Mesenchymal stem cell (in vitro differentiated cells and primary cell): ENCODE results near the gene HORMAD2.

ENCODE experiments used
- DNase-seq: peaks from one replicate; pipeline ENCODE4 v3.0.0-alpha.2; 2013
- H2AFZ ChIP-seq: one replicate; pipeline ENCODE4 v1.6.1; 2013; ENCODE audit warnings: low read depth, mild to moderate bottlenecking, control low read depth, inconsistent platforms, low read length, moderate library complexity
- H2AK5ac ChIP-seq: 2 replicates; pipeline ENCODE4 v1.6.1; 2013; ENCODE audit warnings: low read length, moderate library complexity, mild to moderate bottlenecking, inconsistent platforms; ENCODE audit not compliant: severe bottlenecking
- H2BK120ac ChIP-seq: one replicate; pipeline ENCODE4 v1.6.1; 2013; ENCODE audit warnings: low read depth, mild to moderate bottlenecking, inconsistent platforms, low read length, moderate library complexity
- H2BK12ac ChIP-seq, 2 experiments: one replicate each; pipeline ENCODE4 v1.6.1; 2013; ENCODE audit warnings: inconsistent platforms in 2 of 2, low read length in 2 of 2, mild to moderate bottlenecking in 2 of 2, moderate library complexity in 2 of 2, control low read depth in 1 of 2
- H2BK15ac ChIP-seq: one replicate; pipeline ENCODE4 v1.6.1; 2013; ENCODE audit warnings: mild to moderate bottlenecking, low read depth, inconsistent platforms; ENCODE audit not compliant: poor library complexity, severe bottlenecking
- H2BK5ac ChIP-seq: 2 replicates; pipeline ENCODE4 v1.6.1; 2013; ENCODE audit warnings: low read depth, mild to moderate bottlenecking, low read length, control low read depth, inconsistent platforms; ENCODE audit not compliant: poor library complexity, severe bottlenecking
- H3K14ac ChIP-seq, 2 experiments: one replicate each; pipeline ENCODE4 v1.6.1; 2013; ENCODE audit warnings: inconsistent platforms in 2 of 2, low read length in 2 of 2, control low read depth in 1 of 2, mild to moderate bottlenecking in 1 of 2, moderate library complexity in 1 of 2
- H3K18ac ChIP-seq, 2 experiments: one replicate each; pipeline ENCODE4 v1.6.1; 2013; ENCODE audit warnings: inconsistent platforms in 2 of 2, low read length in 2 of 2, control low read depth in 1 of 2, low read depth in 1 of 2, mild to moderate bottlenecking in 1 of 2
- H3K23ac ChIP-seq, 2 experiments: one replicate each; pipeline ENCODE4 v1.6.1; 2013; ENCODE audit warnings: inconsistent platforms in 2 of 2, low read length in 2 of 2, mild to moderate bottlenecking in 2 of 2, moderate library complexity in 2 of 2, control low read depth in 1 of 2
- H3K27ac ChIP-seq: 2 replicates; pipeline ENCODE4 v1.5.1; 2013; ENCODE audit warnings: mild to moderate bottlenecking, moderate library complexity, low read length, control low read depth, inconsistent platforms; ENCODE audit not compliant: poor library complexity, severe bottlenecking
- H3K27me3 ChIP-seq, 2 experiments: 2 replicates each; pipeline versions ENCODE4 v1.6.1 to v1.7.0; 2013; ENCODE audit warnings: low read length in 2 of 2, mild to moderate bottlenecking in 2 of 2, moderate library complexity in 2 of 2, control low read depth in 1 of 2, inconsistent platforms in 1 of 2; ENCODE audit not compliant: control insufficient read depth in 1 of 2, insufficient read depth in 1 of 2
- H3K36me3 ChIP-seq, 2 experiments: 2 replicates each; pipeline versions ENCODE4 v1.6.1 to v1.7.0; 2013; ENCODE audit warnings: low read length in 2 of 2, control low read depth in 1 of 2, inconsistent platforms in 1 of 2, low read depth in 1 of 2, mild to moderate bottlenecking in 1 of 2; ENCODE audit not compliant: insufficient read depth in 2 of 2, control insufficient read depth in 1 of 2
- H3K4ac ChIP-seq, 2 experiments: one replicate each; pipeline ENCODE4 v1.6.1; 2013; ENCODE audit warnings: inconsistent platforms in 2 of 2, low read length in 2 of 2, mild to moderate bottlenecking in 2 of 2, moderate library complexity in 2 of 2, control low read depth in 1 of 2, low read depth in 1 of 2
- H3K4me1 ChIP-seq: 2 replicates; pipeline ENCODE4 v1.6.1; 2013; ENCODE audit warnings: low read depth, low read length, control low read depth; ENCODE audit not compliant: control insufficient read depth, insufficient read depth
- H3K4me2 ChIP-seq: 2 replicates; pipeline ENCODE4 v1.6.1; 2013; ENCODE audit warnings: low read length, mild to moderate bottlenecking, inconsistent platforms; ENCODE audit not compliant: poor library complexity, severe bottlenecking
- H3K4me3 ChIP-seq, 2 experiments: 2 replicates each; pipeline versions ENCODE4 v1.5.1 to v1.7.0; 2013; ENCODE audit warnings: low read length in 2 of 2, mild to moderate bottlenecking in 2 of 2, control low read depth in 1 of 2, low read depth in 1 of 2; ENCODE audit not compliant: insufficient read depth in 1 of 2
- H3K79me1 ChIP-seq: replicated peaks from 2 replicates; pipeline ENCODE4 v1.6.1; 2013; ENCODE audit warnings: mild to moderate bottlenecking, control low read depth, low read length, inconsistent platforms; ENCODE audit not compliant: poor library complexity, severe bottlenecking
- H3K9ac ChIP-seq: 2 replicates; pipeline ENCODE4 v1.7.0; 2013; ENCODE audit warnings: mild to moderate bottlenecking, low read length, moderate library complexity
- H3K9me3 ChIP-seq: 2 replicates; pipeline ENCODE4 v1.7.0; 2013; ENCODE audit warnings: mild to moderate bottlenecking, low read length; ENCODE audit not compliant: control insufficient read depth
- H4K8ac ChIP-seq: one replicate; pipeline ENCODE4 v1.6.1; 2013; ENCODE audit warnings: inconsistent platforms, mild to moderate bottlenecking, low read length, moderate library complexity
- H4K91ac ChIP-seq: one replicate; pipeline ENCODE4 v1.6.1; 2013; ENCODE audit warnings: mild to moderate bottlenecking, low read length, inconsistent platforms
- WGBS: methylation state at CpG from one replicate; pipeline ENCODE4 v1.1.7; 2013; ENCODE audit warnings: mixed read lengths; 5-methylcytosine and 5-hydroxymethylcytosine counted together

The HORMAD2 gene

GRCh38 chr22:30180616-30181015, 100.4 kb downstream of the HORMAD2 start:
- Histone ChIP-seq H2BK5ac (no peak overlapping the region), H3K9ac (no peak overlapping the region)
- no peak for DNase-seq

GRCh38 chr22:30181459-30182349, 101.4 kb downstream of the HORMAD2 start:
- WGBS = 87% methylated on average over 4 of the region's 7 CpGs
- H3K14ac ChIP-seq = no peak overlapping the region
- no peak overlapping the region for H2BK15ac ChIP-seq
- H3K23ac ChIP-seq = no peak overlapping the region
- H4K8ac ChIP-seq = no peak overlapping the region
- no peak overlapping the region for H2AFZ ChIP-seq
- H3K18ac ChIP-seq = no peak overlapping the region
- H3K9me3 ChIP-seq = no peaks in the 10 kb centered on the region
- H2BK5ac ChIP-seq = no peak overlapping the region
- H3K36me3 ChIP-seq = no peaks in the 10 kb centered on the region
- H3K79me1 ChIP-seq = no peaks in the 10 kb centered on the region
- peak overlapping the region in 1 of 2 experiments; percentile 54 for H2BK12ac ChIP-seq
- peak overlapping the region; percentile 33 for H2AK5ac ChIP-seq
- H3K4me1 ChIP-seq = peaks cover 9% of the 10 kb centered on the region
- H3K4me3 ChIP-seq = no peak overlapping the region
- H2BK120ac ChIP-seq = no peak overlapping the region
- DNase-seq = no peak
- H3K9ac ChIP-seq = no peak overlapping the region
- H3K4ac ChIP-seq = no peak overlapping the region
- H3K27ac ChIP-seq = peak overlapping the region; percentile 77
- no peak overlapping the region for H4K91ac ChIP-seq
- no peaks in the 10 kb centered on the region for H3K27me3 ChIP-seq
- no peak overlapping the region for H3K4me2 ChIP-seq

More at GRCh38 chr22:30180616-30181015, 100.4 kb downstream of the HORMAD2 start:
- no peak overlapping the region for H2BK120ac ChIP-seq
- no peak overlapping the region for H3K4ac ChIP-seq
- H3K27me3 ChIP-seq = no peaks in the 10 kb centered on the region
- no peak overlapping the region for H3K14ac ChIP-seq
- H4K91ac ChIP-seq = no peak overlapping the region
- no peaks in the 10 kb centered on the region for H3K36me3 ChIP-seq
- H3K9me3 ChIP-seq = no peaks in the 10 kb centered on the region
- 97% methylated on average over 3 of the region's 3 CpGs for WGBS
- H3K79me1 ChIP-seq = no peaks in the 10 kb centered on the region
- no peak overlapping the region for H3K4me3 ChIP-seq
- peaks cover 7% of the 10 kb centered on the region for H3K4me1 ChIP-seq
- no peak overlapping the region for H2BK15ac ChIP-seq
- no peak overlapping the region for H3K18ac ChIP-seq
- H2AK5ac ChIP-seq = peak overlapping the region; percentile 74
- H3K27ac ChIP-seq = no peak overlapping the region
- no peak overlapping the region for H3K4me2 ChIP-seq
- no peak overlapping the region for H2AFZ ChIP-seq
- H2BK12ac ChIP-seq = no peak overlapping the region
- H3K23ac ChIP-seq = no peak overlapping the region
- no peak overlapping the region for H4K8ac ChIP-seq

- WGBS = 56% methylated on average over 3 of the region's 4 CpGs
- peak overlapping the region in 1 of 2 experiments; percentile 93 for H3K4ac ChIP-seq
- no peak overlapping the region for H2BK5ac ChIP-seq
- H3K4me2 ChIP-seq = no peak overlapping the region
- peaks cover 9% of the 10 kb centered on the region for H3K4me1 ChIP-seq
- no peaks in the 10 kb centered on the region for H3K9me3 ChIP-seq
- no peaks in the 10 kb centered on the region for H3K27me3 ChIP-seq
- H2AFZ ChIP-seq = no peak overlapping the region
- peak overlapping the region; percentile 22 to 83 for H2BK12ac ChIP-seq
- no peak overlapping the region for H2BK120ac ChIP-seq
- H2BK15ac ChIP-seq = no peak overlapping the region
- H3K14ac ChIP-seq = no peak overlapping the region
- H3K79me1 ChIP-seq = no peaks in the 10 kb centered on the region
- H3K18ac ChIP-seq = peak overlapping the region in 1 of 2 experiments; percentile 93
- H4K91ac ChIP-seq = no peak overlapping the region
- no peak overlapping the region for H4K8ac ChIP-seq
- H3K36me3 ChIP-seq = no peaks in the 10 kb centered on the region
- no peak overlapping the region for H3K4me3 ChIP-seq
- H3K23ac ChIP-seq = no peak overlapping the region
- no peak overlapping the region for H3K9ac ChIP-seq
- peak overlapping the region; percentile 77 for H3K27ac ChIP-seq
- peak overlapping the region; percentile 5 for H2AK5ac ChIP-seq
- peak; percentile 73 for DNase-seq
Observed at GRCh38 chr22:30182350-30182745, 102.1 kb downstream of the HORMAD2 start.

- no peak overlapping the region for H3K23ac ChIP-seq
- H2BK5ac ChIP-seq = no peak overlapping the region
- H3K9ac ChIP-seq = no peak overlapping the region
- H3K14ac ChIP-seq = no peak overlapping the region
- no peak overlapping the region for H3K18ac ChIP-seq
- H3K4me3 ChIP-seq = no peak overlapping the region
- H3K79me1 ChIP-seq = no peaks in the 10 kb centered on the region
- no peak overlapping the region for H4K8ac ChIP-seq
- no peak overlapping the region for H2BK12ac ChIP-seq
- no peak overlapping the region for H2BK15ac ChIP-seq
- H3K36me3 ChIP-seq = no peaks in the 10 kb centered on the region
- DNase-seq = peak; percentile 85
- no peak overlapping the region for H4K91ac ChIP-seq
- no peaks in the 10 kb centered on the region for H3K27me3 ChIP-seq
- no peak overlapping the region for H2BK120ac ChIP-seq
- H3K4ac ChIP-seq = no peak overlapping the region
- no peak overlapping the region for H2AFZ ChIP-seq
- no peak overlapping the region for H3K4me2 ChIP-seq
- 18% methylated on average over 3 of the region's 4 CpGs for WGBS
- peak overlapping the region; percentile 89 for H3K27ac ChIP-seq
- no peaks in the 10 kb centered on the region for H3K9me3 ChIP-seq
- no peak overlapping the region for H2AK5ac ChIP-seq
- peaks cover 9% of the 10 kb centered on the region for H3K4me1 ChIP-seq
Observed at GRCh38 chr22:30182815-30183214, 102.6 kb downstream of the HORMAD2 start.
